DMS 273 treated with DMSO at 0.1 percent for 48 hours (cell line): Measurements from ENCODE around the gene TRUB2.
"Not testable (repeated sequence)": the region's sequence is repeated elsewhere in the genome, so short reads cannot be mapped to it uniquely, and the experiment has no call there.

Experiments
- DNase-seq: peaks from one replicate; lab custom pipeline; 2025; lab: John Stamatoyannopoulos, UW

Gene TRUB2

DNA sequence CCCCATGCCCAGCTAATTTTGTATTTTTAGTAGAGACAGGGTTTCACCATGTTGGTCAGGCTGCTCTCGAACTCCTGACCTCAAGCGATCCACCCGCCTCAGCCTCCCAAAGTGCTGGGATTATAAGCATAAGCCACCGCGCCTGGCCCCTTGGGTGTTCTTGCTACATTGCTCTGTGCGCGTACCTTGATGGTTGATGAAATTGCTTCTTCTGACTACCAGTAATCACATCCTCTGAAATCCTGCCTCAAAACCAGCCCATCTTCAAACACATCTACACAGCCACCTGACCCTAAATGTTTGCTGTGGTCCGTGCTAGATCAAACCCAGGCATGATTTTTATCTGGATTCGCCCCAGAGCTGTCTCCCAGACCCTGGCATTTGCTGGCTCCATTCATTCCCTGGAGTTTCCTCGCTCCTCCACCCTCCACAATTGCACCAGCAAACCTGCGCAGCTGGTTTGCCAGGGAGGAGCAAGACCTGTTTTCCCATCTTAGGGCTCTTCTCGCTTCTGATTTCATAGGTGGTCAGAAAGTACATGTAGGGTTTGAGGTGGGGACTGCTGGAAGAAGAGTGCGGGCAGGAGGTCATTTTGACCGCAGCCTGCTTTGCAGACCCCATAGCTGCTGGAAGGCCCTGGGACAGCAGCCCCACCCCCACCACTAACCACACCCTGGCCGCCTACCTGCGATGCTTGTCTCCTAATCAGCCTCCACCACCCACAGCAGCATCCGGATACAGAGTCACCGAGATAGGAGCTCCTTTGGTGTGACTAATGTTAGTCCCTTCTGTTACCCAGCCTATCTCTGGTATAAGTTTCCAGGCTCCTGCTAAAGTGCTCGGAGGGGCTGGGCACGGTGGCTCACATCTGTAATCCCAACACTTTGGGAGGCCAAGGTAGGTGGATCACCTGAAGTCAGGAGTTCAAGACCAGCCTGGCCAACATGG lies 23.4 kb downstream of the TRUB2 start:
- DNase-seq, result no peak

DNA sequence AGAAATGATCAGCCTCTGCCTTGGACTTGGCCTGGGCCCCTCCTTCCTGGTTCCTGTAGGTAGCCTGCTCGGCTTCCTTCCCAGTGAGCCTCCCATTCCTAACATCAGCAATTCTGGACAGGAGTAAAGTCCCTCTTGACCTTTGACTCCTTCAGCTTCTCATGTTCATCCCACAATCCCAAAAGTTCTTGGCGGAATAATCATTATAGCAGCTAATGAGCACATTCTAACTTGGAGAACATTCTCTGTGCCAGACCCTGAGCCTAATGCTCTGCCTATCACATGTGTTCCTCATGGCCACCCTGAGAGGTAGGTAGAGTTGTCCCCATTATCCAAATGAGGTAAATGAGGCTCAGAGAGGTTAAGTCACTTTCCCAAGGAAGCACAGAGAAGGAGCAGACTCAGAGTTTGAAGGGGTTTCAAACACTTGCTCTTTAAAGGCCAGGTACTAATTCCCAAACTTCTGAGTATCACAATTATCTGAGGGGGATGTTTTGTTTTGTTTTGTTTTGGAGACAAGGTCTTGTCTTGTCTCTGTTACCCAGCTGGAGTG lies 24.9 kb downstream of the TRUB2 start:
- DNase-seq, result no peak

GRCh38 chr9:128296340-128297220 lies 25.7 kb downstream of the TRUB2 start:
- no peak for DNase-seq

DNA sequence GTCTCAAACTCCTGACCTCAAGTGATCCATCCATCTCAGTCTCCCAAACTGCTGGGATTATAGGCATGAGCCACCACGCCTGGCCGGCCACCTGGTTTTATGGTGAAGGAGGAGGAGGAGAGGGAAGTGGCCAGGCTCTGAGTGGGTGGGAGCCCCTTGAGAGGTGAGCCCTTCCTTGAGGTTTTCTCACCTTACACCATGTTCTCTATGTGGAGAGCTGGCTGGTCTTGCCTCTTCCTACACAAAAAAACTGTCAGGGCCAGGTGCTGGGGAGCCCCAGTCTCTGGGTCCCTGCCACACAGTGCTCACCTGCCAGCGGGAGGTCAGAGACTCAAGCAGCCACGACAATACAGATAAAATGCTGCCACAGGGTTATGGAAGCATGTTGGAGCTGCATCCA lies 28.1 kb downstream of the TRUB2 start:
- DNase-seq, result no peak

- DNase-seq, result no peak
These were observed 29.2 kb downstream of the TRUB2 start for GRCh38 chr9:128293091-128293490.

GRCh38 chr9:128292009-128292408 lies 30.2 kb downstream of the TRUB2 start:
- no peak for DNase-seq

GRCh38 chr9:128288273-128289004 lies 33.8 kb downstream of the TRUB2 start:
- DNase-seq, result no peak

- DNase-seq, result no peak
These were observed 35.8 kb downstream of the TRUB2 start for GRCh38 chr9:128286440-128286839.

DNA sequence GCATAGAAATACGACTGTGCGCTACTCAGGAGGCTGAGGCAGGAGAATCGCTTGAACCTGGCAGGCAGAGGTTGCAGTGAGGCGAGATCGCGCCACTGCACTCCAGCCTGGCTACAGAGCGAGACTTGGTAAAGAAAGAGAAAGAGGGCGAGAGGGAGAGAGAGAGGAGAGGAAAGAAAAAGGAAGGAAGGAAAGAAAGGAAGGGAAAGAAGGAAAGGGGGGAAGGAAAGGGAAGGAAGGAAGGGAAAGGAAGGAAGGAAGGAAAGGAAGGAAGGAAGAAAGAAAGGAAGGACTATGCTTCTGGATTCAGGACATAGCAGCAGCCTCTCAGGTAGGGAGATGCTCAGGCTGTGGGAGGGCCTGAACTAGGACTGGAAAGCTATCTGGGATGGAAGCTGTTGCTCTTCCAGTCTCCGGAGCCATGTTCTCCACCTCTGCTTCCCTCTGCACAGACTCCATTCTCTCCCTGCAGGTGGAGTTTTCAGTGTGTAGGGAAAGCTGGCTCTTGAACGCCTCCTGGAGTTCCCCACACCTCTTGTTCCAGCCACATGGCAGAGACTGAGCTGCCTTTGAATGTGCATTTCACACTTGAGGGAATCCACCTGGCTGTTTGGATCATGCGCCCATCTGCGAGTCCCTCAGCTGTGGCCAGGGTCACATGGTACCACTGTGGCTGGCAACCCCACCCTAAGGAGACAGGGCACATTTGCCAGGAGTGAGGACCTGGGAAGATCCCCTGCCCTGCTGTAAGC lies 37.0 kb downstream of the TRUB2 start:
- no peak for DNase-seq

- DNase-seq, result no peak
These were observed 39.7 kb downstream of the TRUB2 start for GRCh38 chr9:128282500-128282899.

DNA sequence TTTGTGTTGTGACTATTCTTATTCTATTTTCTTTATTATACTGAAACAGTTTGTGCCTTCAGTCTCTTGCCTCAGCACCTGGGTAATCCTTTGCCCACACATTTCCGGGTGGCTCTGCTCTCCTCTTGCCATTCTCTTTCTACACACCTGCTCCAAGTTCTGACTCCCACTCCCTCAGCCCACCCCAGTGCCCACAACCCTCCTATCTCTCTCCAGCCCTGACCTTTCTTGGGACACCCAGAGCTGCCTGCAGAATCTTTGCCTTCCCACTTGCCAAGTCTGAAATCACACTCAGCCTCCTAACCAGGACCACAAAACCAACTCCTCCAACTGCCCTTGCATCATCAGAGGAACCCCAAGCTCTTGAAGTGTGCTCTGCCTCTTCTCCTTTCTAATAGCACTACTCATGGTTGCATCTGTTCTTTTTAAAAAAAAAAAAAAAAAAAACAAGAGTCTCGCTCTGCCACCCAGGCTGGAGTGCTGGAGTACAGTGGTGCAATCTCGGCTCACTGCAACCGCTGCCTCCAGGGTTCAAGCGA lies 42.1 kb downstream of the TRUB2 start:
- no peak for DNase-seq

DNA sequence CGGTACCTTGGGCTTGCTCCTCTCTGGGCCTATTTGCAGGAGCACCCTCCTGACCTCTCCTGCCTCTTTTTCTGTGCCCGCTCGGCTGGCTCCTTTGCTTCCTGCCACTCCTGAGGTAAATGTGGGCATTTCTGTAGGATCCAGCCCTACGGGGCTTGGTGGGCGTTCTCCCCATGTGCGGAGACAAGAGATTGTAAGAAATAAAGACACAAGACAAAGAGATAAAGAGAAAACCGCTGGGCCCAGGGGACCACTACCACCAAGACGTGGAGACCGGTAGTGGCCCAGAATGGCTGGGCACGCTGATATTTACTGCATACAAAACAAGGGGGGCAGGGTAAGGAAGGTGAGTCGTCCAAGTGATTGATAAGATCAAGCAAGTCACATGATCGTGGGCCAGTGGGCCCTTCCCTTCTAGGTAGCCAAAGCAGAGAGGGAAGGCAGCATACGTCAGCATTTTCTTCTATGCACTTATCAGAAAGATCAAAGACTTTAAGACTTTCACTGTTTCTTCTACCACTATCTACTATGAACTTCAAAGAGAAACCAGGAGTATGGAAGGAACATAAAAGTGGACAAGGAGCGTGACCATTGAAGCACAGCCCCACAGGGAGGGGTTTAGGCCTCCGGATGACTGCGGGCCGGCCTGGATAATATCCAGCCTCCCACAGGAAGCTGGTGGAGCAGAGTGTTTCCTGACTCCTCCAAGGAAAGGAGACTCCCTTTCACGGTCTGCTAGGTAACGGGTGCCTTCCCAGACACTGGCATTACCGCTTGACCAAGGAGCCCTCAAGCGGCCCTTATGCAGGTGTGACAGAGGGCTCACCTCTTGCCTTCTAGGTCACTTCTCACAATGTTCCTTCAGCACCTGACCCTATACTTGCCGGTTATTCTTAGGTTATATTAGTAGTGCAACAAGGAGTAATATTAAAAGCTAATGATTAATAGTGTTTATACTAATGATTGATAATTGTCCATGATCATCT lies 42.9 kb downstream of the TRUB2 start:
- not testable (repeated sequence) for DNase-seq

DNA sequence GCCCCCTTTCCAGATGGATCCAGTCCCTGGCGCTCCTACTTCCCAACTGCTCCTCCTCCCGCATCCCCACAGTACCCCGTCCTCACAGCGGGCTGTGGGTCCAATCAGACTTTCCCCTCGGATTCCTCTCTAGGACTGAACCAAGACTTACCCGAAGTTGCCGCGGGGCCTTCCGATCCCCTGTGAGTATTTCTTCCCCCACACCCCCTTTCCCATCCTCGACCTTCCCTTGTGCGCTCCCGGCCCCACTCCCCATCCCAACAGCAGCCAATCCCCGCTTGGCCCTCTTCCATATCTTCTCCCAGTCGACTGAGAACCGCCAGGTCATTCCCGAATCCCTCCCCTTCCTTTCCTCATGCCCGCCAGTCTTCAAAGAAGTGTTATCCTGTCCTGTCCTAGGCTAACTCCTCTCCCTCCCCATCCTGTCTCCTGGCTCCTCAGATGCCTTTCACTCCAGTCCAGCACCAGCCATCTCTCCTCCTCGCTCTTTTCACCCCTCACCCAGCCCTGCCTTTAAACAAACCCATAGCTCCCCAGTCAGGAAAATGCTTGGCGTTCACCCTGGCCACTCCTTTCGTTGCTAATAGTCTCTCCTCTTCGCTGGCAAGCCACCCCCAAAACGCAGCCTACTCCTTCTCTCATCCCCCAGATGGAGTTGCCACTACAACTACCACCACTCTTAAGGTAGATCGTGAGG lies 45.5 kb downstream of the TRUB2 start:
- DNase-seq, result peak; percentile 7

GRCh38 chr9:128276008-128276573 lies 46.2 kb downstream of the TRUB2 start, which contains the start of gene SWI5:
SWI5 (plus strand) TSS chr9:128276276.
- DNase-seq, result peak; percentile 95

DNA sequence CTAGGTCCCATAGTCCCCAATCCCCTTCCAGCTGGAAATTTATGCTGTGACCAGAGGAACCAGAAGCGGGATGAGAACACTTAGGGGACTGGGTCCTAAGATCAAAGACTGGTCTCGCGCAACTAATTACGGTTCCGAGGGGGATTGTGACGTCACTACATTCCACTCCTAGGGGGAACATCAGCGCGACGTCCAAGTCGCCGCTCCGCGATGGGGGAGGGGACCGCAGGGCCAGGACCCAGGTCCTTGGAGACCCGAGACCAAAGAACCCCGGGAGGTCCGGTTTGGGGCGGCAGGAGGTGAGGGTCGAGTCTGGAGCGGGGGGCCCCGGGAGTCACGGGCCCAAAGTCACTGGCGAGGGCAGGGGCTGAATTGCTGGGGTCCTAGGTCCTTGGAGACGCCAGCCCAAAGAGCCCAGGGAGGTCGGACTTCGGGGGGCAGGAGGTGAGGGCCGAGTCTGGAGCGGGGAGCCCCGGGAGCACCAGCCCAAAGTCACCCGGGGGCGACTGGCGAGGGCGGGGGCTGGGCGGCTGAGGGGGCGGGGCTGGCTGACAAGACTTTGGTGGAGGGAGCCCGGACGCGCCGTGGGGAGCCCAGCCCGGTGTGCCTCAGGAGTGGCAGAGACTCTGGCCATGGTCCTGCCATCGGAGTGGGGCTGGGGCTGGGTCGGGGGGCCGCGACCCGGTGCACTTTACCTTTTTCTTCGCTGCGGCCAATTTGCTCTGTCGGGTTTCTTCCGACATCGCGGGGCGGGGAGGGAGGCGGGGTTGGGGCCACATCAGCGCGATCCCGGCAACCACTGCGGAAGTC lies 46.8 kb downstream of the TRUB2 start, which contains the start of gene GOLGA2:
TSS of gene GOLGA2 (minus strand) at position 810 of the 810 bp plus-strand sequence. CDS start at position 779, 31 bp downstream.
- peak; percentile 54 for DNase-seq

- no peak for DNase-seq
These were observed 48.0 kb downstream of the TRUB2 start for GRCh38 chr9:128274245-128274644.

- DNase-seq, result no peak
These were observed 50.7 kb downstream of the TRUB2 start for GRCh38 chr9:128271512-128271911.
